Measurements from ENCODE around the gene CCDC80.

The CCDC80 gene

DNA sequence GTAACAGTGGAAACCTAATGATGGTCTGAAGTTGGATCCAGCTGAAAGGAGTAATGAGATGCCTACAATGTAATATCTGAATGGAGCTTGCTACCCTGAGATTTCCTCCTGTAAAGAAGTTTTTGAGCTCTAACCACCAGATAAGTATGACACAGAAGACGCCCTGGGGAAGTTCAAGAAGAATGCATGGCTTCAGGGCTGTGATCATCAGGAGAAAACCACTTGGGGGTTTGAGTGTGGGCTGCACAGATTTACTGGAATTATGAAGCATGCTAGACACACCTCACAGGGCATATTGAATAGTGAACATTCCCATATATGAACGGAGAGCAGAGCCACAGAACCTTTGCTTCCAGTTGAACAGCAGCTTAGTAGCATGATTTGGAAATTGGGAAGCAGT lies 10.6 kb upstream of the CCDC80 start:
- TF ChIP-seq POLR2A (IDR thresholded peaks at IDR 0.05; ENCODE audit: extremely low read depth, insufficient read length) (no peak), MYC (IDR thresholded peaks at IDR 0.05; ENCODE audit: low read depth, low read length) (no peak), CTCF (IDR thresholded peaks at IDR 0.05; ENCODE audit: low read depth, low read length) (no peak)
- TF ChIP-seq, protein P1, sequence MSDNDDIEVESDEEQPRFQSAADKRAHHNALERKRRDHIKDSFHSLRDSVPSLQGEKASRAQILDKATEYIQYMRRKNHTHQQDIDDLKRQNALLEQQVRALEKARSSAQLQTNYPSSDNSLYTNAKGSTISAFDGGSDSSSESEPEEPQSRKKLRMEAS (IDR thresholded peaks at IDR 0.05; ENCODE audit: low read depth, low read length), result no peak
- no peak for DNase-seq (ENCODE audit: low read depth)
- H3K4me3 ChIP-seq (ENCODE audit: low read depth, low read length), result no peak overlapping the region

DNA sequence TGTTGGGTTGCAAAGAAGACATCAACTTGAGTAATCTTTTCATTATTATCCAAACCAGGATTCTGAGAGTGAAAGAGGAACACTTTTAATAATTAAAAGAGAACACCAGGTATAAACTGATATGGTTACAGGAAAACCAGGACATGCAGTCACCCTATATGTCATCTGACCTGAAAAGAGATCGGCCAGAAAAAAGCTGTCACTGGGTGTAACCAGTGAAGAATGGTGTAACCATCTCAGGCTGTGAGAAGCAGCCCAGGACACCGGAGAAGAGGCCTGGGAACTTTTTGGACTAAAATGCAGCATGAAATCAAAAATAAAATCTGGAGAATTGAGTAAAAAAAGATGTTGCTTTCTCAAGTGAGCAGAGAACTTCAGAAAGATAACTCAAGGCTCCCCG lies 10.1 kb upstream of the CCDC80 start:
- DNase-seq (ENCODE audit: low read depth), result no peak
- TF ChIP-seq MYC (IDR thresholded peaks at IDR 0.05; ENCODE audit: low read depth, low read length) (no peak), POLR2A (IDR thresholded peaks at IDR 0.05; ENCODE audit: extremely low read depth, insufficient read length) (no peak), CTCF (IDR thresholded peaks at IDR 0.05; ENCODE audit: low read depth, low read length) (no peak)
- TF ChIP-seq, protein P1 (IDR thresholded peaks at IDR 0.05; ENCODE audit: low read depth, low read length), result no peak
- no peak overlapping the region for H3K4me3 ChIP-seq (ENCODE audit: low read depth, low read length)

GRCh38 chr3:112650482-112650881 lies 9.5 kb upstream of the CCDC80 start:
- no peak overlapping the region for H3K4me3 ChIP-seq (ENCODE audit: low read depth, low read length)
- no peak for TF ChIP-seq MYC (IDR thresholded peaks at IDR 0.05; ENCODE audit: low read depth, low read length)
- TF ChIP-seq POLR2A (IDR thresholded peaks at IDR 0.05; ENCODE audit: extremely low read depth, insufficient read length), result no peak
- TF ChIP-seq, protein P1 (IDR thresholded peaks at IDR 0.05; ENCODE audit: low read depth, low read length), result no peak
- no peak for TF ChIP-seq CTCF (IDR thresholded peaks at IDR 0.05; ENCODE audit: low read depth, low read length)
- DNase-seq (ENCODE audit: low read depth), result no peak

DNA sequence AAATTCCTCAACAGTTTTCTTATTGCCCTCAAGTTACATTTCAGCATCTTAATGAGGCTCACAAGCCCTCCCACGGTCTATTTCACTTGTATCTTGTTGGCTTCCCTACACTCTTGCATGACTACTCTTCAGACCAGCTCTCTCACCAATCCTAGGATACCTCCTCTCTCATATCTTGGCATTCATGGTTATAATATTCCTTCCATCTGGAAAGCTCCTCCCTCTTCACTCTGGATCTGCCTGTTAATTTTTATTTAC lies 8.5 kb upstream of the CCDC80 start:
- no peak for TF ChIP-seq POLR2A (IDR thresholded peaks at IDR 0.05; ENCODE audit: extremely low read depth, insufficient read length)
- TF ChIP-seq CTCF (IDR thresholded peaks at IDR 0.05; ENCODE audit: low read depth, low read length), result no peak
- no peak for TF ChIP-seq MYC (IDR thresholded peaks at IDR 0.05; ENCODE audit: low read depth, low read length)
- TF ChIP-seq, protein P1 (IDR thresholded peaks at IDR 0.05; ENCODE audit: low read depth, low read length), result no peak
- no peak overlapping the region for H3K4me3 ChIP-seq (ENCODE audit: low read depth, low read length)
- no peak for DNase-seq (ENCODE audit: low read depth)

DNA sequence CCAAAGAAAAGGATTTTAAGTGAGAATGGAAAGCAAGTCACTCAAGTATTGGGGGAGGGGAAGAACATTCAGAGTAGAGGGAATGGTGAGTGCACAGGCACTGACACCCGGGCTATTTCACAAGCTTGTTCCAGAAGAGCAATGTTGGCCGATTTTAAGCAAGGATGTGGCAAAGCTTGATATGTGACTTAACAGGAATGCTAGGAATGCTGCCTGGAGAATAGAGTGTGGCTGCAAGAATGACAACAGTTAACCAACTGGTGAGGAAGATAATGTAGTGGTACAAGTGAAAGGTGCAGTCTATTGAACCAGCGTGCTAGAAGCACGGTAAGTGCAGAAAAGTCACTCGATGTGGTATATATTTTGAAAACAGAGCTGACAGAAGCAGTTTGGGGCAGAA lies 6.2 kb upstream of the CCDC80 start:
- no peak overlapping the region for H3K4me3 ChIP-seq (ENCODE audit: low read depth, low read length)
- TF ChIP-seq CTCF (IDR thresholded peaks at IDR 0.05; ENCODE audit: low read depth, low read length) (no peak), POLR2A (IDR thresholded peaks at IDR 0.05; ENCODE audit: extremely low read depth, insufficient read length) (no peak), MYC (IDR thresholded peaks at IDR 0.05; ENCODE audit: low read depth, low read length) (no peak)
- TF ChIP-seq, protein P1 (IDR thresholded peaks at IDR 0.05; ENCODE audit: low read depth, low read length), result no peak
- DNase-seq (ENCODE audit: low read depth), result no peak

GRCh38 chr3:112646623-112647022 lies 5.7 kb upstream of the CCDC80 start:
- TF ChIP-seq CTCF (IDR thresholded peaks at IDR 0.05; ENCODE audit: low read depth, low read length) (no peak), POLR2A (IDR thresholded peaks at IDR 0.05; ENCODE audit: extremely low read depth, insufficient read length) (no peak), MYC (IDR thresholded peaks at IDR 0.05; ENCODE audit: low read depth, low read length) (no peak)
- TF ChIP-seq, protein P1 (IDR thresholded peaks at IDR 0.05; ENCODE audit: low read depth, low read length), result no peak
- H3K4me3 ChIP-seq (ENCODE audit: low read depth, low read length), result no peak overlapping the region
- DNase-seq (ENCODE audit: low read depth), result no peak

Data from NB4 (cell line).